Peyer's patch (tissue), 4 donors: ENCODE measurements around the gene ATCAY. TPM values are rescaled to one million over a fixed set of nuclear protein-coding genes. Genes with fewer than 3 reads are reported as not detected.
"Not testable (repeated sequence)": the region's sequence is repeated elsewhere in the genome, so short reads cannot be mapped to it uniquely, and the experiment has no call there.

ENCODE experiments used
- DNase-seq, 3 donors: peaks; one replicate each; pipeline ENCODE4 v3.0.0-alpha.2; 2017 to 2019
- H3K27ac ChIP-seq, 4 donors: fragments of 200-600 bp; sonication (generic); one replicate each; pipeline ENCODE4 v1.5.1; 2016 to 2019
- H3K27me3 ChIP-seq, 2 donors: fragments of 200-600 bp; sonication (generic); one replicate each; pipeline ENCODE4 v1.5.1; 2019
- H3K36me3 ChIP-seq, 3 donors: fragments of 200-600 bp; sonication (generic); one replicate each; pipeline ENCODE4 v1.5.1; 2016 to 2019
- H3K4me1 ChIP-seq, 4 donors: fragments of 200-600 bp; sonication (generic); one replicate each; pipeline ENCODE4 v1.5.1; 2016 to 2019
- H3K4me3 ChIP-seq, 4 donors: fragments of 200-600 bp; sonication (generic); 1 replicate in 3 of 4; 2 replicates in 1 of 4; pipeline ENCODE4 v1.5.1; 2016 to 2019; ENCODE audit warnings: mild to moderate bottlenecking in 1 of 4
- H3K9me3 ChIP-seq, 4 donors: fragments of 200-600 bp; sonication (generic); one replicate each; pipeline ENCODE4 v1.5.1; 2016 to 2019; ENCODE audit warnings: mild to moderate bottlenecking in 1 of 4
- POLR2A ChIP-seq, 2 donors: fragments of 450-650 bp; IDR thresholded peaks; one replicate each; pipeline ENCODE4 v1.5.1; 2017; ENCODE audit warnings: antibody characterized with exemption in 2 of 2, mild to moderate bottlenecking in 2 of 2, moderate library complexity in 2 of 2
- total RNA-seq, 4 donors: library from RNA; depleted of rRNA; stranded (reverse); fragments of >200 nt; gene quantifications; one replicate each; pipeline ENCODE4 v1.1.0, GENCODE V29; 2016
- TF ChIP-seq, protein P1 (sequence below), 6 experiments: fragments of 450-650 bp in 4 of 6; fragments of 200-600 bp in 2 of 6; sonication (generic) in 1 of 6; IDR thresholded peaks; one replicate each; pipeline ENCODE4 v1.5.1; 2017 to 2019; ENCODE audit warnings: antibody characterized with exemption in 6 of 6, mild to moderate bottlenecking in 3 of 6, moderate library complexity in 1 of 6

The ATCAY gene
- total RNA-seq, 4 donors from 2014 or later: 0.13 to 0.47 TPM; not detected in 2

GRCh38 chr19:3942790-3943409, 62.4 kb downstream of the ATCAY start:
- Histone ChIP-seq H3K9me3 (no peaks in the 10 kb centered on the region), H3K36me3 (no peaks in the 10 kb centered on the region), H3K27me3 (no peaks in the 10 kb centered on the region), H3K4me1 (no peaks in the 10 kb centered on the region), H3K4me3 (no peak overlapping the region), H3K27ac (no peak overlapping the region)
- no peak for DNase-seq
- TF ChIP-seq POLR2A (IDR thresholded peaks at IDR 0.05): no peak
- TF ChIP-seq, protein P1, sequence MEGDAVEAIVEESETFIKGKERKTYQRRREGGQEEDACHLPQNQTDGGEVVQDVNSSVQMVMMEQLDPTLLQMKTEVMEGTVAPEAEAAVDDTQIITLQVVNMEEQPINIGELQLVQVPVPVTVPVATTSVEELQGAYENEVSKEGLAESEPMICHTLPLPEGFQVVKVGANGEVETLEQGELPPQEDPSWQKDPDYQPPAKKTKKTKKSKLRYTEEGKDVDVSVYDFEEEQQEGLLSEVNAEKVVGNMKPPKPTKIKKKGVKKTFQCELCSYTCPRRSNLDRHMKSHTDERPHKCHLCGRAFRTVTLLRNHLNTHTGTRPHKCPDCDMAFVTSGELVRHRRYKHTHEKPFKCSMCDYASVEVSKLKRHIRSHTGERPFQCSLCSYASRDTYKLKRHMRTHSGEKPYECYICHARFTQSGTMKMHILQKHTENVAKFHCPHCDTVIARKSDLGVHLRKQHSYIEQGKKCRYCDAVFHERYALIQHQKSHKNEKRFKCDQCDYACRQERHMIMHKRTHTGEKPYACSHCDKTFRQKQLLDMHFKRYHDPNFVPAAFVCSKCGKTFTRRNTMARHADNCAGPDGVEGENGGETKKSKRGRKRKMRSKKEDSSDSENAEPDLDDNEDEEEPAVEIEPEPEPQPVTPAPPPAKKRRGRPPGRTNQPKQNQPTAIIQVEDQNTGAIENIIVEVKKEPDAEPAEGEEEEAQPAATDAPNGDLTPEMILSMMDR (IDR thresholded peaks at IDR 0.05): no peak

- no peaks in the 10 kb centered on the region for H3K27me3 ChIP-seq
- no peaks in the 10 kb centered on the region for H3K4me1 ChIP-seq
- H3K9me3 ChIP-seq: no peaks in the 10 kb centered on the region
- H3K4me3 ChIP-seq: no peak overlapping the region
- no peak for DNase-seq
- no peak overlapping the region for H3K27ac ChIP-seq
- TF ChIP-seq, protein P1 (IDR thresholded peaks at IDR 0.05): no peak
- TF ChIP-seq POLR2A (IDR thresholded peaks at IDR 0.05): no peak
- H3K36me3 ChIP-seq: no peaks in the 10 kb centered on the region
These were observed 63.7 kb downstream of the ATCAY start for GRCh38 chr19:3944018-3944721.

- TF ChIP-seq, protein P1 (IDR thresholded peaks at IDR 0.05): no peak
- no peak for TF ChIP-seq POLR2A (IDR thresholded peaks at IDR 0.05)
- H3K4me3 ChIP-seq: no peak overlapping the region
- no peak overlapping the region for H3K27ac ChIP-seq
- H3K27me3 ChIP-seq: no peaks in the 10 kb centered on the region
- H3K4me1 ChIP-seq: peaks cover 0 to 6% (median 0%) of the 10 kb centered on the region in 4 donors
- no peaks in the 10 kb centered on the region for H3K36me3 ChIP-seq
- no peak for DNase-seq
- H3K9me3 ChIP-seq: no peaks in the 10 kb centered on the region
These were observed 65.4 kb downstream of the ATCAY start for GRCh38 chr19:3945838-3946237.

DNA sequence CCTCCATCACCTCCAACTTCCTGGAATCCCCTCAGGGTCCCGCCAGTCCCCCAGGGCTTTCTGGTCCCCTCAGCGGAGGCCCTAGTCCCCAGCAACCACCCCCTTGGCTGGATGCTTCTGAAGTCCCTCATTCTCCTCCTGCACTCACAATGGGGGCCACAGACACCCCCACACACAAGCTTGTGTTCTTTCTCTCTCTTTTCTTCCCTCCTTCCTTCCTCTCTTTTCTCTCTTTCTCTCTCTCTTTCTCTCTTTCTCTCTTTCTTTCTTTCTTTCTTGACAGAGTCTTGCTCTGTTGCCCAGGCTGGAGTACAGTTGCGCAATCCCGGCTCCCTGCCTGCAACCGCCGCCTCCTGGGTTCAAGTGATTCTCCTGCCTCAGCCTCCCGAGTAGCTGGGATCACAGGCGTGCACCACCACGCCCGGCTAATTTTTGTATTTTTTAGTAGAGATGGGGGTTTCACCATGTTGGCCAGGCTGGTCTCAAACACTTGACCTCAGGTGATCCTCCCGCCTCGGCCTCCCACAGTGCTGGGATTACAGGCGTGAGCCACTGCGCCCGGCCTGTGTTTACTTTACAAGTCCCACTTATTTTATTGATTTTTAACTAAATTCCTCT, 66.9 kb downstream of the ATCAY start:
- H3K9me3 ChIP-seq, H3K27ac ChIP-seq: not testable (repeated sequence)
- peaks cover 0 to 11% (median 0%) of the 10 kb centered on the region in 4 donors for H3K4me1 ChIP-seq

GRCh38 chr19:3949294-3949693, 68.8 kb downstream of the ATCAY start:
- DNase-seq: no peak
- Histone ChIP-seq H3K36me3 (no peaks in the 10 kb centered on the region), H3K27ac (no peak overlapping the region), H3K4me1 (peaks cover 0 to 11% (median 0%) of the 10 kb centered on the region in 4 donors), H3K4me3 (no peak overlapping the region), H3K9me3 (no peaks in the 10 kb centered on the region), H3K27me3 (no peaks in the 10 kb centered on the region)
- no peak for TF ChIP-seq POLR2A (IDR thresholded peaks at IDR 0.05)
- TF ChIP-seq, protein P1 (IDR thresholded peaks at IDR 0.05): no peak

More for the DNA sequence above, 66.9 kb downstream of the ATCAY start:
- not testable (repeated sequence) for DNase-seq, H3K27me3 ChIP-seq, H3K36me3 ChIP-seq, H3K4me3 ChIP-seq
